ENCODE data around the gene TACC2.

Gene TACC2

GRCh38 chr10:122087436-122087835 is 98.5 kb downstream of the TACC2 start:
- TF ChIP-seq, protein P1, sequence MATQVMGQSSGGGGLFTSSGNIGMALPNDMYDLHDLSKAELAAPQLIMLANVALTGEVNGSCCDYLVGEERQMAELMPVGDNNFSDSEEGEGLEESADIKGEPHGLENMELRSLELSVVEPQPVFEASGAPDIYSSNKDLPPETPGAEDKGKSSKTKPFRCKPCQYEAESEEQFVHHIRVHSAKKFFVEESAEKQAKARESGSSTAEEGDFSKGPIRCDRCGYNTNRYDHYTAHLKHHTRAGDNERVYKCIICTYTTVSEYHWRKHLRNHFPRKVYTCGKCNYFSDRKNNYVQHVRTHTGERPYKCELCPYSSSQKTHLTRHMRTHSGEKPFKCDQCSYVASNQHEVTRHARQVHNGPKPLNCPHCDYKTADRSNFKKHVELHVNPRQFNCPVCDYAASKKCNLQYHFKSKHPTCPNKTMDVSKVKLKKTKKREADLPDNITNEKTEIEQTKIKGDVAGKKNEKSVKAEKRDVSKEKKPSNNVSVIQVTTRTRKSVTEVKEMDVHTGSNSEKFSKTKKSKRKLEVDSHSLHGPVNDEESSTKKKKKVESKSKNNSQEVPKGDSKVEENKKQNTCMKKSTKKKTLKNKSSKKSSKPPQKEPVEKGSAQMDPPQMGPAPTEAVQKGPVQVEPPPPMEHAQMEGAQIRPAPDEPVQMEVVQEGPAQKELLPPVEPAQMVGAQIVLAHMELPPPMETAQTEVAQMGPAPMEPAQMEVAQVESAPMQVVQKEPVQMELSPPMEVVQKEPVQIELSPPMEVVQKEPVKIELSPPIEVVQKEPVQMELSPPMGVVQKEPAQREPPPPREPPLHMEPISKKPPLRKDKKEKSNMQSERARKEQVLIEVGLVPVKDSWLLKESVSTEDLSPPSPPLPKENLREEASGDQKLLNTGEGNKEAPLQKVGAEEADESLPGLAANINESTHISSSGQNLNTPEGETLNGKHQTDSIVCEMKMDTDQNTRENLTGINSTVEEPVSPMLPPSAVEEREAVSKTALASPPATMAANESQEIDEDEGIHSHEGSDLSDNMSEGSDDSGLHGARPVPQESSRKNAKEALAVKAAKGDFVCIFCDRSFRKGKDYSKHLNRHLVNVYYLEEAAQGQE (IDR thresholded peaks at IDR 0.05; ENCODE audit: insufficient read depth in 1 of 2, low read depth in 2 of 2, low read length in 2 of 2), result no peak
- TF ChIP-seq POLR2AphosphoS5 (IDR thresholded peaks at IDR 0.05; ENCODE audit: low read depth, low read length) (no peak), TAF1 (IDR thresholded peaks at IDR 0.05; ENCODE audit: borderline replicate concordance, insufficient read depth, low read length) (no peak), FOXP2 (optimal IDR thresholded peaks at IDR 0.05; ENCODE audit: borderline replicate concordance, extremely low read depth, extremely low read length, insufficient read depth) (no peak), SIN3A (IDR thresholded peaks at IDR 0.05; ENCODE audit: borderline replicate concordance, insufficient read depth, low read length) (no peak)

GRCh38 chr10:122089311-122090017 is 100.5 kb downstream of the TACC2 start:
- TF ChIP-seq TAF1 (IDR thresholded peaks at IDR 0.05; ENCODE audit: borderline replicate concordance, insufficient read depth, low read length), result no peak
- TF ChIP-seq, protein P1 (IDR thresholded peaks at IDR 0.05; ENCODE audit: insufficient read depth in 1 of 2, low read depth in 2 of 2, low read length in 2 of 2), result no peak
- no peak for TF ChIP-seq SIN3A (IDR thresholded peaks at IDR 0.05; ENCODE audit: borderline replicate concordance, insufficient read depth, low read length)
- TF ChIP-seq FOXP2 (optimal IDR thresholded peaks at IDR 0.05; ENCODE audit: borderline replicate concordance, extremely low read depth, extremely low read length, insufficient read depth), result no peak
- no peak for TF ChIP-seq POLR2AphosphoS5 (IDR thresholded peaks at IDR 0.05; ENCODE audit: low read depth, low read length)

GRCh38 chr10:122091722-122092121 is 102.8 kb downstream of the TACC2 start:
- TF ChIP-seq POLR2AphosphoS5 (IDR thresholded peaks at IDR 0.05; ENCODE audit: low read depth, low read length) (no peak), SIN3A (IDR thresholded peaks at IDR 0.05; ENCODE audit: borderline replicate concordance, insufficient read depth, low read length) (no peak), TAF1 (IDR thresholded peaks at IDR 0.05; ENCODE audit: borderline replicate concordance, insufficient read depth, low read length) (no peak), FOXP2 (optimal IDR thresholded peaks at IDR 0.05; ENCODE audit: borderline replicate concordance, extremely low read depth, extremely low read length, insufficient read depth) (no peak)
- TF ChIP-seq, protein P1 (IDR thresholded peaks at IDR 0.05; ENCODE audit: insufficient read depth in 1 of 2, low read depth in 2 of 2, low read length in 2 of 2), result no peak

- TF ChIP-seq POLR2AphosphoS5 (IDR thresholded peaks at IDR 0.05; ENCODE audit: low read depth, low read length) (no peak), SIN3A (IDR thresholded peaks at IDR 0.05; ENCODE audit: borderline replicate concordance, insufficient read depth, low read length) (no peak), FOXP2 (optimal IDR thresholded peaks at IDR 0.05; ENCODE audit: borderline replicate concordance, extremely low read depth, extremely low read length, insufficient read depth) (no peak), TAF1 (IDR thresholded peaks at IDR 0.05; ENCODE audit: borderline replicate concordance, insufficient read depth, low read length) (no peak)
- TF ChIP-seq, protein P1 (IDR thresholded peaks at IDR 0.05; ENCODE audit: insufficient read depth in 1 of 2, low read depth in 2 of 2, low read length in 2 of 2), result no peak
Observed at GRCh38 chr10:122093076-122093475, 104.1 kb downstream of the TACC2 start.

Data from PFSK-1 (cell line).